Measurements from ENCODE around the gene DLX3. TPM values are rescaled to one million over a fixed set of nuclear protein-coding genes. Genes with fewer than 3 reads are reported as not detected.
A peak's percentile ranks its signal among the peaks of the same experiment; 100 is the strongest.

Gene DLX3
- total and polyA plus RNA-seq, 2 of the 8 experiments (the other 6 are each of a cell fraction or from before 2014, with no cell fraction given) = 0.15 to 0.20 TPM

DNA sequence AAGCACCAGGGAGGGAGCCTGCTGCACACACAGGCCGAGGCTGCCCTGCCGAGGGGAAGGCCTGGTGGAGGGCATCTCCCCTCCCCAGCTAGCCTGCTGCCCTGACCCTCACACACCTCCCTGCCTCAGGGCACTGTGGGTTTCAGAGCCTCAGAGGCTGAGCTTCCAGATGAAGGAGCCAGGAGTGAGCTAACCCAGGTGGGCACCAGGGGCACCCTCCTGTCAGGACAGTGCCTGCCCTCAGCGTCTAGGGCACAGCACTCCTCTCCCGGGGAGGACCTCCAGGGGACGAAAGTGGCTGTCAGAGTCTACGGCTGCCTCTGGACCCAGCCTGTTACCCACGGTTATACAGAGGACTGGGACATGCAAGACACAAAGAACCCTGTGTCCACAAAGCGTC is 48.8 kb downstream of the DLX3 start:
- 0 out of 2 replicates have a peak overlapping the region, but pooled peaks have one; percentile 53 for H2AK5ac ChIP-seq (ENCODE audit: low read depth, low read length)
- H3K23me2 ChIP-seq (ENCODE audit: low read depth, low read length) = 0 out of 2 replicates have a peak, but pooled peaks cover 2% of the 10 kb centered on the region
- no peak overlapping the region for H3K27ac ChIP-seq (ENCODE audit: low read depth, low read length)
- H3K23ac ChIP-seq (ENCODE audit: insufficient read length) = no peak overlapping the region
- no peak overlapping the region for H4K5ac ChIP-seq (ENCODE audit: insufficient read length, low read depth, low read length)
- H3K14ac ChIP-seq (ENCODE audit: insufficient read length) = no peak overlapping the region
- WGBS, 2 experiments (ENCODE audit: extremely low coverage in 1 of 2, insufficient coverage in 1 of 2, insufficient read length in 1 of 2, insufficient replicate concordance in 2 of 2, low coverage in 1 of 2, low lambda C conversion rate in 2 of 2, missing lambda C conversion rate in 1 of 2) = 92% methylated on average over 6 of the region's 8 CpGs; no CpG with 5 or more reads in 1 of the 2 experiments
- no peak overlapping the region; the same call in 1 of the 2 replicates for H4K8ac ChIP-seq (ENCODE audit: extremely low read depth, insufficient read depth, low read length)
- H3K9ac ChIP-seq (replicated peaks in 1 of 4; ENCODE audit: extremely low read depth in 1 of 4, low read depth in 3 of 4, low read length in 3 of 4) = no peak overlapping the region
- no peak overlapping the region for H3K4ac ChIP-seq (replicated peaks; ENCODE audit: insufficient read length, low read depth, low read length)
- no peak overlapping the region for H2BK15ac ChIP-seq (ENCODE audit: low read length)
- H2BK120ac ChIP-seq (replicated peaks; ENCODE audit: low read depth, low read length) = no peak overlapping the region
- CTCF ChIA-PET (ENCODE audit: partially characterized antibody) = interaction anchor here (0.9 to 9.2 kb wide), 12 partner anchors 10 to 86 kb away, joined by 3 to 98 read pairs (median 3); partner anchors contain the start of gene DLX3
- no peak overlapping the region for H3K56ac ChIP-seq (replicated peaks; ENCODE audit: insufficient read length, low read depth, low read length)
- no peaks in the 10 kb centered on the region for H4K20me1 ChIP-seq (replicated peaks in 1 of 2; ENCODE audit: control insufficient read depth in 1 of 2, insufficient read depth in 2 of 2, low read length in 2 of 2)
- no peaks in the 10 kb centered on the region for H3K36me3 ChIP-seq (ENCODE audit: control insufficient read depth in 2 of 4, insufficient read depth in 4 of 4, low read length in 3 of 4)
- no peaks in the 10 kb centered on the region for H3K9me3 ChIP-seq (ENCODE audit: insufficient read depth in 2 of 2, low read depth in 1 of 2, low read length in 1 of 2)
- H2BK20ac ChIP-seq (ENCODE audit: low read length) = peak overlapping the region; percentile 32; the same call in 1 of the 2 replicates
- H3K27me3 ChIP-seq (replicated peaks in 1 of 4; ENCODE audit: control insufficient read depth in 3 of 4, extremely low read depth in 1 of 4, insufficient read depth in 3 of 4, low read length in 3 of 4) = peaks cover 0 to 8% (median 0%) of the 10 kb centered on the region in 4 experiments; a peak in 2 of 7 replicates
- POLR2A ChIA-PET (ENCODE audit: partially characterized antibody) = interaction anchor here (1.5 kb wide), 1 partner anchor 29 kb away, joined by 3 read pairs; no protein-coding TSS in a partner anchor
- H3K18ac ChIP-seq (ENCODE audit: extremely low read depth, low read length) = peak overlapping the region; percentile 13; the same call in 1 of the 2 replicates
- DNase-seq (ENCODE audit: low read depth in 1 of 2, low spot score in 2 of 2) (no peak), FAIRE-seq (no peak)
- H2BK12ac ChIP-seq (ENCODE audit: low read depth, low read length) = 0 out of 2 replicates have a peak overlapping the region, but pooled peaks have one; percentile 39
- H4K91ac ChIP-seq (replicated peaks; ENCODE audit: insufficient read length, low read length) = no peak overlapping the region
- H3K79me1 ChIP-seq (ENCODE audit: low read depth, low read length) = no peaks in the 10 kb centered on the region
- H3K4me1 ChIP-seq (replicated peaks in 1 of 4; ENCODE audit: control insufficient read depth in 3 of 4, insufficient read depth in 4 of 4, low read length in 3 of 4) = peaks cover 0 to 6% (median 3%) of the 10 kb centered on the region in 4 experiments; a peak in 3 of 7 replicates
- no peak overlapping the region for H2AFZ ChIP-seq (ENCODE audit: low read length)
- H3K4me2 ChIP-seq (ENCODE audit: insufficient read depth in 1 of 2, low read depth in 2 of 2, low read length in 2 of 2) = no peak overlapping the region
- no peaks in the 10 kb centered on the region for H3K79me2 ChIP-seq (ENCODE audit: control insufficient read depth in 1 of 2, insufficient read depth in 2 of 2, low read length in 2 of 2)
- no peak overlapping the region for H3K4me3 ChIP-seq (ENCODE audit: extremely low read depth in 1 of 4, insufficient read depth in 2 of 4, low read depth in 3 of 4, low read length in 4 of 4)
- H2BK5ac ChIP-seq (ENCODE audit: low read depth, low read length) = no peak overlapping the region
- TF ChIP-seq ZNF274 (IDR thresholded peaks at IDR 0.05; ENCODE audit: borderline replicate concordance, extremely low read depth, low read length) = no peak
- TF ChIP-seq TEAD4 (IDR thresholded peaks at IDR 0.05; ENCODE audit: low read depth, low read length) = no peak
- no peak for TF ChIP-seq CBX5 (IDR thresholded peaks at IDR 0.05; ENCODE audit: low read depth, low read length)
- TF ChIP-seq HDAC2 (IDR thresholded peaks at IDR 0.05; ENCODE audit: borderline replicate concordance in 1 of 2, low read depth in 2 of 2, low read length in 2 of 2) = no peak
- TF ChIP-seq YY1 (IDR thresholded peaks at IDR 0.05; ENCODE audit: low read depth, low read length) = no peak
- TF ChIP-seq JUN (IDR thresholded peaks at IDR 0.05; ENCODE audit: low read depth, low read length) = no peak
- no peak for TF ChIP-seq SIRT6 (IDR thresholded peaks at IDR 0.05; ENCODE audit: low read length)
- no peak for TF ChIP-seq KDM1A (IDR thresholded peaks at IDR 0.05; ENCODE audit: borderline replicate concordance, low read length)
- TF ChIP-seq HDAC6 (IDR thresholded peaks at IDR 0.05; ENCODE audit: low read depth, low read length) = no peak
- no peak for TF ChIP-seq JUND (IDR thresholded peaks at IDR 0.05; ENCODE audit: low read length)
- TF ChIP-seq, protein P1, sequence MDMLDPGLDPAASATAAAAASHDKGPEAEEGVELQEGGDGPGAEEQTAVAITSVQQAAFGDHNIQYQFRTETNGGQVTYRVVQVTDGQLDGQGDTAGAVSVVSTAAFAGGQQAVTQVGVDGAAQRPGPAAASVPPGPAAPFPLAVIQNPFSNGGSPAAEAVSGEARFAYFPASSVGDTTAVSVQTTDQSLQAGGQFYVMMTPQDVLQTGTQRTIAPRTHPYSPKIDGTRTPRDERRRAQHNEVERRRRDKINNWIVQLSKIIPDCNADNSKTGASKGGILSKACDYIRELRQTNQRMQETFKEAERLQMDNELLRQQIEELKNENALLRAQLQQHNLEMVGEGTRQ (IDR thresholded peaks at IDR 0.05; ENCODE audit: low read length) = no peak
- no peak for TF ChIP-seq TCF12 (IDR thresholded peaks at IDR 0.05; ENCODE audit: low read depth, low read length)
- TF ChIP-seq TBP (IDR thresholded peaks at IDR 0.05; ENCODE audit: low read depth, low read length) = no peak
